GM21381 (cell line): ENCODE data around the gene PGAM2.
"Not testable (repeated sequence)": the region's sequence is repeated elsewhere in the genome, so short reads cannot be mapped to it uniquely, and the experiment has no call there.

ENCODE experiments used
- ATAC-seq: cut with Tn5 transposase; IDR thresholded peaks from one replicate; pipeline ENCODE4 v1.9.1; 2021; ENCODE audit warnings: mild to moderate bottlenecking, moderate library complexity; ENCODE audit not compliant: unreplicated experiment

Gene PGAM2

GRCh38 chr7:44052771-44053365 is 12.5 kb downstream of the PGAM2 start:
- ATAC-seq, result no peak

- ATAC-seq, result no peak
Observed at GRCh38 chr7:44051611-44052220, 13.7 kb downstream of the PGAM2 start.

GRCh38 chr7:44050915-44051560 is 14.3 kb downstream of the PGAM2 start:
- no peak for ATAC-seq

GRCh38 chr7:44050121-44050914 is 15.0 kb downstream of the PGAM2 start:
- no peak for ATAC-seq

GRCh38 chr7:44048031-44048795 is 17.2 kb downstream of the PGAM2 start:
- no peak for ATAC-seq

- peak; percentile 60 for ATAC-seq
Observed at GRCh38 chr7:44046321-44047061, 18.9 kb downstream of the PGAM2 start.

- peak; percentile 0 for ATAC-seq
Observed at GRCh38 chr7:44045226-44046014, 19.9 kb downstream of the PGAM2 start.

GRCh38 chr7:44044315-44045225 is 20.8 kb downstream of the PGAM2 start, which contains the start of gene DBNL:
DBNL (plus strand) TSS chr7:44044702; CDS start chr7:44044738, 36 bp downstream.
- peak; percentile 61 for ATAC-seq

GRCh38 chr7:44043902-44044301 is 21.5 kb downstream of the PGAM2 start:
- ATAC-seq, result no peak

- no peak for ATAC-seq
Observed at GRCh38 chr7:44042221-44042620, 23.1 kb downstream of the PGAM2 start.

GRCh38 chr7:44040493-44040891 is 24.9 kb downstream of the PGAM2 start:
- ATAC-seq, result peak; percentile 54

- ATAC-seq, result peak; percentile 6
Observed at GRCh38 chr7:44039800-44040492, 25.4 kb downstream of the PGAM2 start.

- peak; percentile 55 for ATAC-seq
Observed at GRCh38 chr7:44038961-44039558, 26.3 kb downstream of the PGAM2 start.

- not testable (repeated sequence) for ATAC-seq
Observed at GRCh38 chr7:44038553-44038952, 26.8 kb downstream of the PGAM2 start.

- ATAC-seq, result not testable (repeated sequence)
Observed at GRCh38 chr7:44037951-44038350, 27.4 kb downstream of the PGAM2 start.

- ATAC-seq, result not testable (repeated sequence)
Observed at GRCh38 chr7:44036364-44036763, 29.0 kb downstream of the PGAM2 start.
